Erythroblast (primary cell): ENCODE data around the gene PITX2.

Source experiments
- GATA1 ChIP-seq: IDR thresholded peaks from 2 replicates; pipeline ENCODE4 v1.6.1; 2011; ENCODE audit warnings: low read depth, mild to moderate bottlenecking, control low read depth, low read length, moderate library complexity
- POLR2A ChIP-seq: IDR thresholded peaks from 2 replicates; pipeline ENCODE4 v1.6.1; 2011; ENCODE audit warnings: mild to moderate bottlenecking, low read length

DNA sequence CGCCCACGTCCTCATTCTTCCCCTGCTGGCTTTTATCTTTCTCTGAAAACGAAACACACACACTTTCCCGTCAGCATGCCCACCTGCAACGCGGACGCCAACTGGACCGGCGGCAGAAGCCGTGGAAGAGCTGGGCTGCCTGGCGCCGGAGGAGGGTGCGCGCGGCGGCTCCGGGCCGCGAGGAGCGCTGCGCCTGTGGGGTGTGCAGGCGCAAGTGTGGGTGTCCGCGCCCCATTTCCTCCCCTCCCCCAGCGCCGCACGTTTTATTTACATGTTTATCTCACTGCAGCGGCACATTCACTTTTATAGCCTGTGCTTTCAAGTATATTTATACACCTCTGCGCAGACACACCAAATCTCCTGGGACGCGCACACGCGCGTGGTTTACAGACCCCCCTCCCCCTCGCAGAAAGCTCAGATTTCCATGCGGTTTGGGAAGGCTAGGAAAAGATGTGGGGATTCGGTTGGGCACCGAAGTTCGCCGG is 1.5 kb downstream of the PITX2 start:
- no peak for TF ChIP-seq POLR2A
- TF ChIP-seq GATA1 = no peak
